H54 (cell line): ENCODE data around the gene PTGFRN.

Experiments
- DNase-seq: peaks from one replicate; pipeline ENCODE4 v3.0.0; 2011; ENCODE audit warnings: low spot score, mixed read lengths; ENCODE audit not compliant: insufficient read length
- FAIRE-seq: peaks from 3 replicates; lab custom pipeline; 2011; peaks lifted over from hg19 to GRCh38; lab: Jason Lieb, UNC
- POLR2A ChIP-seq: IDR thresholded peaks from 2 replicates; pipeline ENCODE4 v1.6.1; 2011; ENCODE audit warnings: low read depth, mild to moderate bottlenecking, low read length

Gene PTGFRN

GRCh38 chr1:117033772-117034171 lies 124.1 kb downstream of the PTGFRN start:
- FAIRE-seq (no peak), DNase-seq (no peak)
- TF ChIP-seq POLR2A: no peak

- TF ChIP-seq POLR2A: no peak
- FAIRE-seq (no peak), DNase-seq (no peak)
These were observed 125.1 kb downstream of the PTGFRN start for GRCh38 chr1:117034791-117035290.

DNA sequence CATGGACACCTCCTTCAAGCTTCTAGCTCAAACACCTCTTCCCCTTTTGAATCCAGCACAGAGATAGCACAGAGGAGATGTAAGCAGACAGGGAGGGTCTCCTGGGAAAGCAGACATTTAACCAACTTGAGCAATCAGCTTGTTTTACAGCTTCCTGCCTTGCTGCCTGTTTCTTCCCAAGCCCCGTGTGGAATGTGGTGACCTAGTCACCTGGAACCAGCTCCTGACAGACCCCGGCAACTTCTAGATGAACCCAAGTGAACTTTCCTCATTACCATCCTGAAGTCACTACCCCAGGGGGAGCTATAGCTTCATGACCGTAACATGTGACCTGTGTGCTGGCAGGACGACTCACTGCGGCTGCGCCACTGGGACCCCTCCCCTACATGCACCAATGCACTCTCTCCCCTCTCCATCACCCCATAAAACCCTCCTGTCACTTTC lies 126.3 kb downstream of the PTGFRN start:
- DNase-seq (no peak), FAIRE-seq (no peak)
- no peak for TF ChIP-seq POLR2A

GRCh38 chr1:117037802-117038201 lies 128.1 kb downstream of the PTGFRN start:
- FAIRE-seq: no peak
- DNase-seq: no peak
- no peak for TF ChIP-seq POLR2A

DNA sequence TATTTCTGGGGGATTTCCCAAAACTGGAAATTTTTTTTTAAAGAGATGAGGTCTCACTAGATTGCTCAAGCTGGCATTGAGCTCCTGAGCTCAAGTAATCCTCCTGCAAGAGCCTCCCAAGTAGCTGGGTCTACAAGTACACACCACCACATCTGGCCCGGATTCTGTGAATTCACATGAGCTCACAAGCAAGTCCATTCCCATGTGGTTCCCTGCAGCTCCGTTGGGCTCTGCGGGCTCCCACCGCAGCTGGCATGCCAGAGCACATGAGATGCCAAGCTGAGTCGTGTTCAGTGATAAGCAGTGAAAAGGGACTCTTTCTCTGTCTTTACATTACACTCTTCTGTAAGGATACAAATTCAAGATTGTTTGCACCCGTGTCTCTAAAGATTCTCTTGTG lies 128.5 kb downstream of the PTGFRN start:
- no peak for TF ChIP-seq POLR2A
- no peak for DNase-seq
- FAIRE-seq: no peak
